NB4 (cell line): ENCODE measurements around the gene GSDME.

Experiments
- CTCF ChIP-seq: IDR thresholded peaks from one replicate; pipeline ENCODE4 v1.5.1; 2012; ENCODE audit warnings: low read depth, low read length
- MYC ChIP-seq: IDR thresholded peaks from 2 replicates; pipeline ENCODE4 v1.6.1; 2011; ENCODE audit warnings: low read depth, low read length
- POLR2A ChIP-seq: IDR thresholded peaks from 2 replicates; pipeline ENCODE4 v1.6.1; 2011; ENCODE audit warnings: mild to moderate bottlenecking; ENCODE audit not compliant: insufficient read length; ENCODE audit errors: extremely low read depth

DNA sequence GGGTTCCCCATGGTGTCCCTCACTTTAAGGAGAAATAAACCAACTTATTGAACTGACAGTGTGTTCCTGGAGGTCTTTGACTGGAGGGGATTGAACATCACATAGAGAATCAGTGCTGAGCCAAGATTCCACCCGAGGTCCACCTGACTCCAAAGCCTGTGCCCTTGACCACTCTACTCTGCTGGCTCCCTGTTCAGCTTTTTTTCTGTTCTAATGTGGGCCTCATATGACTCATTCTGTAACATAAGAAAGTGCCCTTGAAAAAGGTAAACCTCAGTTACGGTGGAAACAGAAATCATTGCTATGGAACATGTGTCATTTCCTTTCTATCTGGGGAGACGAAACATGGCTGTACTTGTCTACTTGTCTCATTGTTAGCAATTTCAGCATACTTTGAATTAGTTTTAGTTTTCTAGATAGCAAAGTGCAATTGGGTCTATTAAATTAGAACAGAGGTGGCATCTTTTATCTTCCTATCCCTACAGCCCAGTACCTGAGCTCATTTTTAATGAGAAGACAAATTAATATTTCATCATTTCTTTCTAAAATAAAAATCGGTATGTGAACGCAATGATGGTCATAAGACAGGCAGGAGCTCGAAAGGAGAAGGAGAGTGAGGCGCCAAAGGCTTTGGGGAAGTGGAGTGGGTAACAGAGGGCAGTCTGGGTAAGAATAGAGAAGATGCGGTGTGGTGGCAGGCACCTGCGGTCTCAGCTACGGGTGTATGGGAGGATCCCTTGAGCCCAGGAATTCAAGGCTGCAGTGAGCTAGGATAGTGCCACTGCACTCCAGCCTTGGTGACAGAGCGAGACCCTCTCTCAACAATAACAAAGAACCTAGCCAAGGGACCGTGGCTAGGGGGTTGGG lies 1.5 kb downstream of the GSDME start:
- TF ChIP-seq CTCF (no peak), POLR2A (no peak), MYC (no peak)
